ENCODE data around the gene MTFR2. TPM values are rescaled to one million over a fixed set of nuclear protein-coding genes. Genes with fewer than 3 reads are reported as not detected.
A peak's percentile ranks its signal among the peaks of the same experiment; 100 is the strongest.

The MTFR2 gene
- total RNA-seq, 1 experiment from 2014 or later: 12.6 TPM

- Histone ChIP-seq H3K9me3 (ENCODE audit: insufficient read depth, low read depth) (no peaks in the 10 kb centered on the region), H3K79me2 (ENCODE audit: low read depth) (peaks cover 21% of the 10 kb centered on the region), H4K20me1 (ENCODE audit: insufficient read depth) (no peaks in the 10 kb centered on the region), H3K36me3 (ENCODE audit: low read depth) (peaks cover 36% of the 10 kb centered on the region), H3K4me1 (replicated peaks; ENCODE audit: insufficient read depth) (peaks cover 8% of the 10 kb centered on the region), H3K27ac (no peak overlapping the region), H3K4me2 (no peak overlapping the region), H2AFZ (no peak overlapping the region), H3K4me3 (no peak overlapping the region), H3K27me3 (ENCODE audit: insufficient read depth, low read depth) (no peaks in the 10 kb centered on the region), H3F3A (ENCODE audit: insufficient read depth, low read depth) (no peaks in the 10 kb centered on the region), H3K9me2 (ENCODE audit: insufficient read depth) (no peaks in the 10 kb centered on the region)
- BruUV-seq (replicated peaks): no TSS peak
- POLR2A ChIA-PET (ENCODE audit: unreplicated experiment): no interaction called here
- TF ChIP-seq EZH2 (IDR thresholded peaks at IDR 0.05; ENCODE audit: low read depth): no peak
- TF ChIP-seq CTCF (conservative IDR thresholded peaks at IDR 0.05): no peak
- intact Hi-C loops (cut with micrococcal nuclease; ENCODE audit: unreplicated experiment): no loop called here
- DNase-seq: no peak
- CTCF ChIA-PET: no interaction called here
Measured at GRCh38 chr6:136244061-136244616, 6.0 kb downstream of the MTFR2 start.

GRCh38 chr6:136236466-136237293 is 13.4 kb downstream of the MTFR2 start:
- Histone ChIP-seq H3K4me1 (replicated peaks; ENCODE audit: insufficient read depth) (no peaks in the 10 kb centered on the region), H3K36me3 (ENCODE audit: low read depth) (peaks cover 11% of the 10 kb centered on the region; the same call in 1 of the 2 replicates)
- POLR2A ChIA-PET (ENCODE audit: unreplicated experiment): no interaction called here

GRCh38 chr6:136235233-136235564 is 14.9 kb downstream of the MTFR2 start:
- no peaks in the 10 kb centered on the region for H3K4me1 ChIP-seq (replicated peaks; ENCODE audit: insufficient read depth)
- ChIA-PET CTCF (no interaction called here), POLR2A (ENCODE audit: unreplicated experiment) (no interaction called here)
- H2AFZ ChIP-seq: no peak overlapping the region
- TF ChIP-seq CTCF (conservative IDR thresholded peaks at IDR 0.05): no peak
- TF ChIP-seq EZH2 (IDR thresholded peaks at IDR 0.05; ENCODE audit: low read depth): no peak
- H3K36me3 ChIP-seq (ENCODE audit: low read depth): peaks cover 4% of the 10 kb centered on the region; the same call in 1 of the 2 replicates
- BruUV-seq (replicated peaks): no TSS peak
- H3K4me2 ChIP-seq: no peak overlapping the region
- H3K9me2 ChIP-seq (ENCODE audit: insufficient read depth): no peaks in the 10 kb centered on the region
- H3K27ac ChIP-seq: no peak overlapping the region
- peak in 1 of 2 experiments; percentile 67 for DNase-seq
- no peak overlapping the region for H3K4me3 ChIP-seq
- H3F3A ChIP-seq (ENCODE audit: insufficient read depth, low read depth): no peaks in the 10 kb centered on the region; the same call in 1 of the 2 replicates
- intact Hi-C loops (cut with micrococcal nuclease; ENCODE audit: unreplicated experiment): no loop called here
- H3K27me3 ChIP-seq (ENCODE audit: insufficient read depth, low read depth): no peaks in the 10 kb centered on the region
- no peaks in the 10 kb centered on the region for H4K20me1 ChIP-seq (ENCODE audit: insufficient read depth)
- H3K9me3 ChIP-seq (ENCODE audit: insufficient read depth, low read depth): no peaks in the 10 kb centered on the region
- no peaks in the 10 kb centered on the region for H3K79me2 ChIP-seq (ENCODE audit: low read depth)

More at GRCh38 chr6:136236466-136237293, 13.4 kb downstream of the MTFR2 start:
- TF ChIP-seq CTCF (conservative IDR thresholded peaks at IDR 0.05) (no peak), EZH2 (IDR thresholded peaks at IDR 0.05; ENCODE audit: low read depth) (no peak)
- H3K9me2 ChIP-seq (ENCODE audit: insufficient read depth): no peaks in the 10 kb centered on the region
- H3F3A ChIP-seq (ENCODE audit: insufficient read depth, low read depth): no peaks in the 10 kb centered on the region; the same call in 1 of the 2 replicates
- DNase-seq: no peak
- H4K20me1 ChIP-seq (ENCODE audit: insufficient read depth): no peaks in the 10 kb centered on the region
- no peak overlapping the region for H3K4me2 ChIP-seq
- no peak overlapping the region for H2AFZ ChIP-seq
- BruUV-seq (replicated peaks): no TSS peak
- H3K27me3 ChIP-seq (ENCODE audit: insufficient read depth, low read depth): no peaks in the 10 kb centered on the region
- intact Hi-C loops (cut with micrococcal nuclease; ENCODE audit: unreplicated experiment): no loop called here
- no peak overlapping the region for H3K4me3 ChIP-seq
- CTCF ChIA-PET: no interaction called here
- H3K79me2 ChIP-seq (ENCODE audit: low read depth): no peaks in the 10 kb centered on the region
- no peaks in the 10 kb centered on the region for H3K9me3 ChIP-seq (ENCODE audit: insufficient read depth, low read depth)
- H3K27ac ChIP-seq: no peak overlapping the region

All from PC-9 (cell line).